Ovary (tissue), 9 donors: ENCODE results near the gene ANXA4. TPM values are rescaled to one million over a fixed set of nuclear protein-coding genes. Genes with fewer than 3 reads are reported as not detected.

Source experiments
- DNase-seq, 5 donors: peaks; one replicate each; pipeline ENCODE4 v3.0.0-alpha.2; 2019 to 2020
- H3K27ac ChIP-seq, 2 donors: fragments of 200-600 bp; one replicate each; pipeline versions ENCODE4 v1.5.1 to v1.8.0; 2019 to 2022
- H3K27me3 ChIP-seq: fragments of 200-600 bp; one replicate; pipeline ENCODE4 v1.8.0; 2022
- H3K36me3 ChIP-seq: fragments of 200-600 bp; sonication (generic); one replicate; pipeline ENCODE4 v1.5.1; 2019
- H3K4me1 ChIP-seq: one replicate; pipeline ENCODE4 v1.8.1; 2013; ENCODE audit warnings: mild to moderate bottlenecking, moderate library complexity; ENCODE audit not compliant: insufficient read depth
- H3K4me3 ChIP-seq: fragments of 200-600 bp; sonication (generic); one replicate; pipeline ENCODE4 v1.5.1; 2017
- H3K9me3 ChIP-seq, 2 donors: fragments of 200-600 bp in 1 of 2; sonication (generic) in 1 of 2; one replicate each; pipeline versions ENCODE4 v1.5.1 to v1.8.1; 2013 to 2019; ENCODE audit warnings: mild to moderate bottlenecking in 1 of 2, moderate library complexity in 1 of 2
- EP300 ChIP-seq: sonication (generic); formaldehyde crosslinking; IDR thresholded peaks from one replicate; pipeline ENCODE4 v1.6.1; 2017; ENCODE audit warnings: antibody characterized with exemption
- POLR2A ChIP-seq: fragments of 450-650 bp; IDR thresholded peaks from one replicate; pipeline ENCODE4 v1.6.1; 2017; ENCODE audit warnings: antibody characterized with exemption, mild to moderate bottlenecking, moderate library complexity
- WGBS, 3 donors: extraction: QIAGEN DNeasy Blood & Tissue Kit in 1 of 3; methylation state at CpG; one replicate each; pipeline versions ENCODE4 v1.1.5 to v1.1.7; 2013 to 2017; 5-methylcytosine and 5-hydroxymethylcytosine counted together
- intact Hi-C, 4 donors: fragments of 100-400 bp; cut with DNase I; formaldehyde crosslinking; loops; one replicate each; pipeline versions ENCODE4 v1.11.0 to v1.15.1; 2022 to 2023
- polyA plus RNA-seq, 2 donors: library from polyadenylated mRNA; stranded (reverse); fragments of 200-250 nt in 1 of 2; fragments of 350-450 nt in 1 of 2; fragmentation: Illumina TruSeq in 1 of 2; extraction: RNeasy Lipid Tissue Mini Kit (QIAGEN cat#74804) in 1 of 2; gene quantifications; one replicate each; pipeline ENCODE4 v1.2.3, GENCODE V29; 2013 to 2014
- total RNA-seq, 7 donors: library from RNA; depleted of rRNA in 2 of 7; stranded (reverse); fragments of >200 nt in 2 of 7; fragmentation: NEBNext Ultra II Directional in 3 of 7; extraction: Animal tissue kit (Norgen Biotek cat#: 25700) in 3 of 7; gene quantifications; one replicate each; pipeline versions ENCODE4 v1.1.0 to v1.2.4, GENCODE V29; 2016 to 2023
- TF ChIP-seq, protein P1 (sequence below), 3 donors: fragments of 450-650 bp in 2 of 3; fragments of 200-600 bp in 1 of 3; IDR thresholded peaks; one replicate each; pipeline versions ENCODE4 v1.5.1 to v1.8.0; 2016 to 2022; ENCODE audit warnings: antibody characterized with exemption in 3 of 3, mild to moderate bottlenecking in 1 of 3
- donor health status: DM: no; HTN: no; CAD: no; lungs with moderate emphysema.
- donor health status: DM: no; HTN: no; CAD: no.
- donor health status: Bipolar disorder and iron deficiency.
- donor health status: DM: yes; HTN: yes; CAD: no.
- donor health status: DM: no; HTN: no; CAD: no.
- donor health status: DM: yes; HTN: yes; CAD: no.

Gene ANXA4
- total and polyA plus RNA-seq, 9 donors: 25.4 to 89.7 (median 73.3) TPM

DNA sequence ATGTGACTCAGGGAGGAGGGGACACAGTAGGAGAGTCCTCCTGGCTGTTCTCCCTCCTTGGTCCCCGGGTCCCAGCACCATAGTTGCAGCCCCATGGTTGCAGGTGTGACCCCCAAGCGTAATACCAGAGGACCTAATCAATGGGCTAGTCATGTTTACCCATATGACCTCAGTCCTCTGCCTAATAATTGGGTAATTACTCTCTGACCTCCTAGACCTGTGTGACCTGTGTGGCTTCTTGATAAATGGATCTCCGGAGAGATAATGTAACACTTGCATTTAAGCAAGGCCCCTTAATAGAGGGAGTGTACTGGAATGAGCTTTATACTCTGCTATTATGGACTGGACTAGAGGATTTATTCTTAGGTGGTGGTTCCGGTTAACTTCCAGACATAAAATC, 55.3 kb downstream of the ANXA4 start:
- peaks cover 8% of the 10 kb centered on the region for H3K4me1 ChIP-seq
- intact Hi-C loops: no loop called here
- WGBS, 3 donors: 84 to 88% (median 87%) methylated on average over 4 of the region's 4 CpGs
- H3K27ac ChIP-seq: peak overlapping the region in 1 of 2 donors; percentile 72
- no peaks in the 10 kb centered on the region for H3K9me3 ChIP-seq
- H3K4me3 ChIP-seq: no peak overlapping the region
- TF ChIP-seq, protein P1, sequence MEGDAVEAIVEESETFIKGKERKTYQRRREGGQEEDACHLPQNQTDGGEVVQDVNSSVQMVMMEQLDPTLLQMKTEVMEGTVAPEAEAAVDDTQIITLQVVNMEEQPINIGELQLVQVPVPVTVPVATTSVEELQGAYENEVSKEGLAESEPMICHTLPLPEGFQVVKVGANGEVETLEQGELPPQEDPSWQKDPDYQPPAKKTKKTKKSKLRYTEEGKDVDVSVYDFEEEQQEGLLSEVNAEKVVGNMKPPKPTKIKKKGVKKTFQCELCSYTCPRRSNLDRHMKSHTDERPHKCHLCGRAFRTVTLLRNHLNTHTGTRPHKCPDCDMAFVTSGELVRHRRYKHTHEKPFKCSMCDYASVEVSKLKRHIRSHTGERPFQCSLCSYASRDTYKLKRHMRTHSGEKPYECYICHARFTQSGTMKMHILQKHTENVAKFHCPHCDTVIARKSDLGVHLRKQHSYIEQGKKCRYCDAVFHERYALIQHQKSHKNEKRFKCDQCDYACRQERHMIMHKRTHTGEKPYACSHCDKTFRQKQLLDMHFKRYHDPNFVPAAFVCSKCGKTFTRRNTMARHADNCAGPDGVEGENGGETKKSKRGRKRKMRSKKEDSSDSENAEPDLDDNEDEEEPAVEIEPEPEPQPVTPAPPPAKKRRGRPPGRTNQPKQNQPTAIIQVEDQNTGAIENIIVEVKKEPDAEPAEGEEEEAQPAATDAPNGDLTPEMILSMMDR (IDR thresholded peaks at IDR 0.05): no peak
- TF ChIP-seq POLR2A (no peak), EP300 (no peak)
- DNase-seq: no peak
- H3K36me3 ChIP-seq: no peaks in the 10 kb centered on the region
- no peaks in the 10 kb centered on the region for H3K27me3 ChIP-seq

DNA sequence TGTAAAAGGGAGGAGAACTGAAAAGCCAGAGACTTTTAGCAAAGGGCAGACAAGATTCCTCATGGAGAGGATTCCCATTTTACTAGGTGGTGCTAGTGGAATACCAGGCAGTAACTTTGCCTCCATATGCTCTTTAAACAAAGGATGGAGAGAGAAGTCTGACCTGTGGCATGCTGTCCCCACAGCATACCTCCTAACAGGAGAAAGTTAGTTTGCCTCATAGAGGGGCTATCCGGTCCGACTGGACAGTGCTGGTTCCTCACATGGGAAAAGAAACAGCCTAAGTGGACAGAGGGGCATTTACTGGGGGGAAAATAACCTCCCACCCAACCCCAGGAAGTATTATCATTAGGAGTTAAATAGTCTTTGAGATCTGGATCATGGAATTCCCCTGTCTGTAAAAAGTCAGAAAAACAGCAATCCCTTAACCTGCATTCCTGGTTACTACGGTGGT, 55.9 kb downstream of the ANXA4 start:
- H3K36me3 ChIP-seq: no peaks in the 10 kb centered on the region
- no peaks in the 10 kb centered on the region for H3K9me3 ChIP-seq
- H3K27me3 ChIP-seq: no peaks in the 10 kb centered on the region
- no peak for DNase-seq
- peak overlapping the region; percentile 43 for H3K4me3 ChIP-seq
- 17 to 35% (median 33%) methylated on average over 3 of the region's 3 CpGs for WGBS, 3 donors
- H3K27ac ChIP-seq: peak overlapping the region in 1 of 2 donors; percentile 72
- TF ChIP-seq EP300 (no peak), POLR2A (no peak)
- TF ChIP-seq, protein P1 (IDR thresholded peaks at IDR 0.05): no peak
- peaks cover 8% of the 10 kb centered on the region for H3K4me1 ChIP-seq
- intact Hi-C loops: no loop called here

DNA sequence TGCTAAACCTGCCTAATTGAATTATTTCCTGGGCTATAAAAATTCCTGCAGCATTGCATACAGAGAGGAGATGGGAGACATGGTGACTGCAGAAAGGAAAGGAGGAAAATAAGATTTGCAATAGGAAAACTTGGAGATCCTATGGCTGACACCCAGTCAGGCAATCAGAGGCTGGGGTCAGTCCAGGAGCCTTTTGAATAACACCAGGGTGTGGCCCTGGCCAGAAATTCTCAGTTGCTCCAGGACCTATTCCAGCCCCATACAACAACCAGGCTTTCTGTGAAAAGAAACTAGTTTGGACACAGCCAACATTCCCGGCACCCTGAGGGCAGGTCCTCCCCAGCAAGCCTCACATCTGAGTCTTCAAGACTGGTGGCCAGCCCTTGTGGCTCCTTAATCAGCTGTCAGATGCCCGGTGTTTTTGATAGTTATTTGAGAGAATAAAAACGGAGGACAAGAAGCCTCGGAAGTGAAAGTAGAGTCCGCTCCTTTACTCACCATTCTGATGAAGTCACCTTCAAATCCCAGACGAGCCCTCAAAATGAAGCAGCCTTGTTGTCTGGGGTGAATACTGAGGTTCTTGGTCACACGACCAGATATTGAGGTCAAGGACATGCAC, 56.5 kb downstream of the ANXA4 start:
- H3K36me3 ChIP-seq: no peaks in the 10 kb centered on the region
- peaks cover 8% of the 10 kb centered on the region for H3K4me1 ChIP-seq
- H3K27ac ChIP-seq: peak overlapping the region; percentile 1 to 72
- DNase-seq: peak in 4 of 5 donors; percentile 29 to 46 (median 33)
- intact Hi-C loops: no loop called here
- TF ChIP-seq, protein P1 (IDR thresholded peaks at IDR 0.05): no peak
- no peak for TF ChIP-seq POLR2A
- no peak for TF ChIP-seq EP300
- 4 to 11% (median 7%) methylated on average over 7 of the region's 7 CpGs for WGBS, 3 donors
- no peaks in the 10 kb centered on the region for H3K27me3 ChIP-seq
- H3K9me3 ChIP-seq: no peaks in the 10 kb centered on the region
- H3K4me3 ChIP-seq: peak overlapping the region; percentile 43

DNA sequence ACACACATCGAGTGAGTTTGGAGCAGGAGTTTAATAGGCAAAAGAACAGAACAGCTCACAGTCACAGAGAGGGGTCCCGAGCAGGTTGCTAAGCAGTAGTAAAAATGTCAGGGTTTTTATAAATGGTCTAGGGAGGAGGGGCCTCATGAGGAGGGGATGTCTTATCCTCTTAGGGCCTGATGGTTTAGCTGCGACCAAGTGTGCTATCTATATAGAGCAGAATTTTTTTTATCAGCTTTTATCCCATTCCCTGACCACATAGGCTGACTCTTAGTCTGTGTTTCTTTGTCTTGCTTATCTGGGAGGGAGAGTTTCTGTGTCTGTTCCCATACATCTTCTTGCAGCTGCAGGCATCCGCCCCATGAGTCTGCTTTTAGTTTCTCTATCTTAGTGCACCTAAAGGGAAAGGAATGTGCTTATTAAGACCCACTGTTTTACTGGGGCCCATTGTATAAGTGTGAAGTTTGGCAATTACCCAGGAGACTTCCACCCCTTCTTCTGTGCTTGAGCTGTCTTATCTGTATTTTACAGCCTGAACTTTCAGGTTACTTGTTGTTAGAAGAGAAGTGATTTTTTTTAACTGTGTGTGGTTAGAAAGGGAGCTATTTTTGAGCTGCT, 57.1 kb downstream of the ANXA4 start:
- no peaks in the 10 kb centered on the region for H3K27me3 ChIP-seq
- WGBS, 3 donors: 6 to 9% (median 8%) methylated on average over 4 of the region's 4 CpGs
- TF ChIP-seq POLR2A (no peak), EP300 (no peak)
- TF ChIP-seq, protein P1 (IDR thresholded peaks at IDR 0.05): no peak
- peak overlapping the region; percentile 43 for H3K4me3 ChIP-seq
- intact Hi-C loops: no loop called here
- DNase-seq: no peak
- no peaks in the 10 kb centered on the region for H3K9me3 ChIP-seq
- peaks cover 7% of the 10 kb centered on the region for H3K4me1 ChIP-seq
- peak overlapping the region; percentile 1 to 72 for H3K27ac ChIP-seq
- no peaks in the 10 kb centered on the region for H3K36me3 ChIP-seq
